GM10266 (cell line): ENCODE measurements around the gene FSTL5.

ENCODE experiments used
- DNase-seq: peaks from one replicate; pipeline ENCODE4 v3.0.0; 2012; ENCODE audit errors: extremely low spot score
- TF ChIP-seq, protein P1 (sequence below): IDR thresholded peaks from 2 replicates; pipeline ENCODE4 v1.5.1; 2012; ENCODE audit warnings: mild to moderate bottlenecking, low read depth; ENCODE audit not compliant: control insufficient read depth, insufficient read depth; ENCODE audit errors: missing control alignments

Gene FSTL5

GRCh38 chr4:161336016-161336530, 827.7 kb downstream of the FSTL5 start:
- no peak for DNase-seq
- TF ChIP-seq, protein P1, sequence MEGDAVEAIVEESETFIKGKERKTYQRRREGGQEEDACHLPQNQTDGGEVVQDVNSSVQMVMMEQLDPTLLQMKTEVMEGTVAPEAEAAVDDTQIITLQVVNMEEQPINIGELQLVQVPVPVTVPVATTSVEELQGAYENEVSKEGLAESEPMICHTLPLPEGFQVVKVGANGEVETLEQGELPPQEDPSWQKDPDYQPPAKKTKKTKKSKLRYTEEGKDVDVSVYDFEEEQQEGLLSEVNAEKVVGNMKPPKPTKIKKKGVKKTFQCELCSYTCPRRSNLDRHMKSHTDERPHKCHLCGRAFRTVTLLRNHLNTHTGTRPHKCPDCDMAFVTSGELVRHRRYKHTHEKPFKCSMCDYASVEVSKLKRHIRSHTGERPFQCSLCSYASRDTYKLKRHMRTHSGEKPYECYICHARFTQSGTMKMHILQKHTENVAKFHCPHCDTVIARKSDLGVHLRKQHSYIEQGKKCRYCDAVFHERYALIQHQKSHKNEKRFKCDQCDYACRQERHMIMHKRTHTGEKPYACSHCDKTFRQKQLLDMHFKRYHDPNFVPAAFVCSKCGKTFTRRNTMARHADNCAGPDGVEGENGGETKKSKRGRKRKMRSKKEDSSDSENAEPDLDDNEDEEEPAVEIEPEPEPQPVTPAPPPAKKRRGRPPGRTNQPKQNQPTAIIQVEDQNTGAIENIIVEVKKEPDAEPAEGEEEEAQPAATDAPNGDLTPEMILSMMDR = no peak
